Heart left ventricle (tissue), 16 donors: Measurements from ENCODE around the gene PLCB3. TPM values are rescaled to one million over a fixed set of nuclear protein-coding genes. Genes with fewer than 3 reads are reported as not detected.

Experiments
- ATAC-seq, 4 donors: fragments of 200-7000 bp; cut with Tn5 transposase; one replicate each; pipeline ENCODE4 v1.9.1; 2020 to 2022; ENCODE audit warnings: moderate library complexity in 4 of 4, mild to moderate bottlenecking in 3 of 4, moderate number of reproducible peaks in 1 of 4
- DNase-seq, 5 donors: peaks; one replicate each; pipeline ENCODE4 v3.0.0-alpha.2; 2020
- H3K27ac ChIP-seq, 12 donors: fragments of 200-600 bp; sonication (generic) in 4 of 12; one replicate each; pipeline versions ENCODE4 v1.5.0 to v1.8.0; 2016 to 2022; ENCODE audit warnings: mild to moderate bottlenecking in 2 of 12
- H3K27me3 ChIP-seq, 9 donors: fragments of 200-600 bp; sonication (generic) in 2 of 9; one replicate each; pipeline versions ENCODE4 v1.5.1 to v1.8.0; 2016 to 2022; ENCODE audit warnings: mild to moderate bottlenecking in 3 of 9
- H3K36me3 ChIP-seq, 9 donors: fragments of 200-600 bp; sonication (generic) in 2 of 9; one replicate each; pipeline versions ENCODE4 v1.5.0 to v1.8.0; 2018 to 2022; ENCODE audit warnings: mild to moderate bottlenecking in 2 of 9
- H3K4me1 ChIP-seq, 12 donors: fragments of 200-600 bp; sonication (generic) in 4 of 12; one replicate each; pipeline versions ENCODE4 v1.5.0 to v1.8.0; 2016 to 2022; ENCODE audit warnings: mild to moderate bottlenecking in 3 of 12
- H3K4me3 ChIP-seq, 12 donors: fragments of 200-600 bp; sonication (generic) in 4 of 12; one replicate each; pipeline versions ENCODE4 v1.5.0 to v1.8.0; 2017 to 2022; ENCODE audit warnings: mild to moderate bottlenecking in 9 of 12, moderate library complexity in 4 of 12
- H3K9me3 ChIP-seq, 12 donors: fragments of 200-600 bp; sonication (generic) in 4 of 12; one replicate each; pipeline versions ENCODE4 v1.5.0 to v1.8.0; 2016 to 2022; ENCODE audit warnings: mild to moderate bottlenecking in 1 of 12
- CTCF ChIP-seq, 12 donors: fragments of 200-600 bp; sonication (generic) in 4 of 12; IDR thresholded peaks; one replicate each; pipeline versions ENCODE4 v1.5.0 to v1.8.0; 2018 to 2022; ENCODE audit warnings: antibody characterized with exemption in 12 of 12, mild to moderate bottlenecking in 5 of 12
- POLR2A ChIP-seq, 2 donors: fragments of 450-650 bp; IDR thresholded peaks; one replicate each; pipeline ENCODE4 v1.6.1; 2017; ENCODE audit warnings: antibody characterized with exemption in 2 of 2, mild to moderate bottlenecking in 2 of 2, moderate library complexity in 2 of 2
- WGBS, 4 donors: extraction: QIAGEN DNeasy Blood & Tissue Kit in 2 of 4; methylation state at CpG; one replicate each; pipeline versions ENCODE4 v1.1.5 to v1.1.7; 2013 to 2018; 5-methylcytosine and 5-hydroxymethylcytosine counted together
- intact Hi-C, 10 donors: fragments of 100-400 bp; cut with DNase I; formaldehyde crosslinking; loops; one replicate each; pipeline versions ENCODE4 v1.11.1 to v1.14.2; 2022
- polyA plus RNA-seq, 2 donors: library from polyadenylated mRNA; stranded (reverse); fragments of 200-250 nt; gene quantifications; one replicate each; pipeline ENCODE4 v1.2.3, GENCODE V29; 2013
- total RNA-seq, 9 donors: library from RNA; depleted of rRNA in 2 of 9; stranded (reverse); fragments of >200 nt in 2 of 9; fragmentation: NEBNext Ultra II Directional in 3 of 9; extraction: Animal tissue kit (Norgen Biotek cat#: 25700) in 3 of 9; gene quantifications; one replicate each; pipeline versions ENCODE4 v1.1.0 to v1.2.4, GENCODE V29; 2016 to 2023
- donor health status: ischemic (EF 13 %, LVEDD 7.1; RV severe dilation, severe dysfunction).
- donor health status: healthy with polysubstance abuse.
- donor health status: DM: no; HTN: yes; CAD: no.
- donor health status: DM: no; HTN: no; CAD: no.
- donor health status: ischemic (EF 25% LVEDD 6.9; RV normal size, moderate dysfunction).
- donor health status: ischemic (EF 25% LVEDD 5.7; RV mildly dilated, moderate dysfunction).
- donor health status: healthy.
- donor health status: DM: yes; HTN: yes; CAD: no.
- donor health status: ischemic (EF 35%, LVEDD 5.7; RV mildly dilated, moderate dysfunction).
- donor health status: nonischemic (EF 11% LVEDD 7.7; RV severe dilation, severe dysfunction).
- donor health status: DM: yes; HTN: yes; CAD: no.
- donor health status: PGD.
- donor health status: ischemic (EF 29% LVEDD 5.4; RV normal size, mild dysfunction).
- donor health status: nonischemic (EF 23%, LVEDD 6.1; RV moderate dilation, normal function).

The PLCB3 gene
- total and polyA plus RNA-seq, 11 donors: 7.4 to 19.1 (median 9.8) TPM

GRCh38 chr11:64317961-64318765, 66.8 kb downstream of the PLCB3 start, which contains the start of gene PRDX5:
Gene PRDX5, plus strand, starts transcription at chr11:64318121. Its CDS starts 95 bp downstream, at chr11:64318216.
- WGBS, 4 donors: 0% methylated on average over 35 to 61 of the region's 61 CpGs
- peak; percentile 97 to 99 (median 98) for DNase-seq
- Histone ChIP-seq H3K36me3 (peaks cover 0 to 52% (median 34%) of the 10 kb centered on the region in 9 donors), H3K4me1 (peaks cover 0 to 43% (median 25%) of the 10 kb centered on the region in 12 donors), H3K27me3 (no peaks in the 10 kb centered on the region), H3K27ac (peak within 1 kb of the TSS; percentile 92 to 100 (median 99)), H3K9me3 (no peaks in the 10 kb centered on the region), H3K4me3 (peak within 1 kb of the TSS; percentile 69 to 99 (median 88))
- TF ChIP-seq POLR2A (IDR thresholded peaks at IDR 0.05): peak; percentile 65 to 89
- TF ChIP-seq CTCF (IDR thresholded peaks at IDR 0.05): peak in 11 of 12 donors; percentile 14 to 71 (median 46)
- intact Hi-C loops: loop anchor here in 7 of 10 donors (1.0 to 5.0 kb wide), 4 partner anchors 34 to 39 kb away; partner anchors contain the start of gene RPS6KA4 (in 3 of the 7)
- peak; percentile 88 to 93 (median 90) for ATAC-seq

Other genes with a start within 250 kb of the PLCB3 start
- 1 to 10 TPM in 1 of 9 donors, under 1 TPM in 8; 0.20 to 1.4 (median 0.37) TPM for gene FLRT1, start 215.6 kb upstream of the PLCB3 start, total RNA-seq
- under 1 TPM; 0.22 to 0.46 TPM for gene FLRT1, start 215.6 kb upstream of the PLCB3 start, polyA plus RNA-seq
- gene MACROD1, start 85.4 kb upstream of the PLCB3 start, total RNA-seq: 100 to 1,000 TPM in 6 of 9 donors, 10 to 100 TPM in 3; 61.3 to 166 (median 116) TPM
- 100 to 1,000 TPM in 1 of 2 donors, 10 to 100 TPM in 1; 48.9 to 287 TPM for gene MACROD1, start 85.4 kb upstream of the PLCB3 start, polyA plus RNA-seq
- 100 to 1,000 TPM in 2 of 9 donors, 10 to 100 TPM in 7; 74.9 to 143 (median 88.8) TPM for gene STIP1, start 65.4 kb upstream of the PLCB3 start, total RNA-seq
- gene STIP1, start 65.4 kb upstream of the PLCB3 start, polyA plus RNA-seq: 100 to 1,000 TPM in 1 of 2 donors, 10 to 100 TPM in 1; 68.8 to 175 TPM
- 10 to 100 TPM in 2 of 9 donors, 1 to 10 TPM in 7; 3.4 to 71.5 (median 5.7) TPM for gene FERMT3, start 44.8 kb upstream of the PLCB3 start, total RNA-seq
- gene FERMT3, start 44.8 kb upstream of the PLCB3 start, polyA plus RNA-seq: 1 to 10 TPM; 2.8 to 7.9 TPM
- 100 to 1,000 TPM in 2 of 9 donors, 10 to 100 TPM in 7; 51.2 to 146 (median 63.3) TPM for gene TRPT1, start 25.3 kb upstream of the PLCB3 start, total RNA-seq
- 100 to 1,000 TPM in 1 of 2 donors, 10 to 100 TPM in 1; 65.3 to 123 TPM for gene TRPT1, start 25.3 kb upstream of the PLCB3 start, polyA plus RNA-seq
- gene NUDT22, start 25.3 kb upstream of the PLCB3 start, total RNA-seq: 10 to 100 TPM; 63.7 to 93.0 (median 70.3) TPM
- gene NUDT22, start 25.3 kb upstream of the PLCB3 start, polyA plus RNA-seq: 10 to 100 TPM; 74.9 to 90.9 TPM
- gene DNAJC4, start 21.0 kb upstream of the PLCB3 start, total RNA-seq: 10 to 100 TPM; 31.2 to 63.6 (median 47.2) TPM
- gene DNAJC4, start 21.0 kb upstream of the PLCB3 start, polyA plus RNA-seq: 100 to 1,000 TPM in 1 of 2 donors, 10 to 100 TPM in 1; 33.8 to 123 TPM
- gene VEGFB, start 16.9 kb upstream of the PLCB3 start, total RNA-seq: 100 to 1,000 TPM; 172 to 332 (median 241) TPM
- gene VEGFB, start 16.9 kb upstream of the PLCB3 start, polyA plus RNA-seq: 100 to 1,000 TPM; 127 to 304 TPM
- gene FKBP2, start 10.4 kb upstream of the PLCB3 start, total RNA-seq: 10 to 100 TPM; 35.0 to 71.5 (median 51.8) TPM
- gene FKBP2, start 10.4 kb upstream of the PLCB3 start, polyA plus RNA-seq: 100 to 1,000 TPM; 226 to 250 TPM
- gene PPP1R14B, start 4.6 kb upstream of the PLCB3 start, total RNA-seq: 100 to 1,000 TPM in 4 of 9 donors, 10 to 100 TPM in 5; 69.6 to 244 (median 90.4) TPM
- gene PPP1R14B, start 4.6 kb upstream of the PLCB3 start, polyA plus RNA-seq: 100 to 1,000 TPM; 160 to 167 TPM
- 100 to 1,000 TPM in 2 of 9 donors, 10 to 100 TPM in 7; 41.5 to 123 (median 49.9) TPM for gene BAD, start 33.1 kb downstream of the PLCB3 start, total RNA-seq
- 10 to 100 TPM; 76.9 to 94.6 TPM for gene BAD, start 33.1 kb downstream of the PLCB3 start, polyA plus RNA-seq
- gene GPR137, start 34.3 kb downstream of the PLCB3 start, total RNA-seq: 10 to 100 TPM; 24.3 to 48.3 (median 26.2) TPM
- gene GPR137, start 34.3 kb downstream of the PLCB3 start, polyA plus RNA-seq: 10 to 100 TPM; 20.2 to 44.0 TPM
- gene KCNK4, start 39.8 kb downstream of the PLCB3 start, total RNA-seq: not detected
- not detected for gene KCNK4, start 39.8 kb downstream of the PLCB3 start, polyA plus RNA-seq
- not detected for gene CATSPERZ, start 48.8 kb downstream of the PLCB3 start, total RNA-seq
- gene CATSPERZ, start 48.8 kb downstream of the PLCB3 start, polyA plus RNA-seq: not detected
- gene ESRRA, start 54.0 kb downstream of the PLCB3 start, total RNA-seq: 100 to 1,000 TPM in 8 of 9 donors, 10 to 100 TPM in 1; 94.0 to 291 (median 145) TPM
- gene ESRRA, start 54.0 kb downstream of the PLCB3 start, polyA plus RNA-seq: 100 to 1,000 TPM; 217 to 260 TPM
- 100 to 1,000 TPM in 4 of 9 donors, 10 to 100 TPM in 5; 80.0 to 169 (median 95.6) TPM for gene TRMT112, start 66.0 kb downstream of the PLCB3 start, total RNA-seq
- gene TRMT112, start 66.0 kb downstream of the PLCB3 start, polyA plus RNA-seq: 100 to 1,000 TPM; 172 to 186 TPM
- gene PRDX5, start 66.6 kb downstream of the PLCB3 start, total RNA-seq: 100 to 1,000 TPM; 220 to 561 (median 290) TPM
- 100 to 1,000 TPM; 385 to 882 TPM for gene PRDX5, start 66.6 kb downstream of the PLCB3 start, polyA plus RNA-seq
- gene CCDC88B, start 88.7 kb downstream of the PLCB3 start, total RNA-seq: 10 to 100 TPM in 1 of 9 donors, 1 to 10 TPM in 8; 4.1 to 16.2 (median 7.3) TPM
- 10 to 100 TPM in 1 of 2 donors, 1 to 10 TPM in 1; 8.1 to 24.0 TPM for gene CCDC88B, start 88.7 kb downstream of the PLCB3 start, polyA plus RNA-seq
- gene RPS6KA4, start 107.6 kb downstream of the PLCB3 start, total RNA-seq: 10 to 100 TPM; 12.8 to 32.5 (median 18.3) TPM
- gene RPS6KA4, start 107.6 kb downstream of the PLCB3 start, polyA plus RNA-seq: 10 to 100 TPM; 15.0 to 30.4 TPM